Activated naive CD4-positive, alpha-beta T cell treated with anti-CD3 and anti-CD28 coated beads for 36 hours (primary cell): ENCODE results near the gene ATF3. TPM values are rescaled to one million over a fixed set of nuclear protein-coding genes. Genes with fewer than 3 reads are reported as not detected.
A peak's percentile ranks its signal among the peaks of the same experiment; 100 is the strongest.

Experiments
- CTCF ChIA-PET: fragments of 350-600 bp; sonication (Branson Sonifier 250); formaldehyde crosslinking; loops from one replicate; lab custom pipeline; 2021; ENCODE audit warnings: antibody characterized with exemption; lab: Charles Lee
- DNase-seq: peaks from one replicate; pipeline ENCODE4 v3.0.0-alpha.2; 2020
- H3K27ac Mint-ChIP-seq: one replicate; pipeline ENCODE4 v1.8.0; 2021; ENCODE audit warnings: mild to moderate bottlenecking, mixed read lengths
- H3K27me3 Mint-ChIP-seq: one replicate; pipeline ENCODE4 v1.8.0; 2021; ENCODE audit warnings: low read depth, mixed read lengths
- H3K36me3 Mint-ChIP-seq: one replicate; pipeline ENCODE4 v1.8.0; 2021; ENCODE audit warnings: low read depth, mixed read lengths
- H3K4me1 Mint-ChIP-seq: one replicate; pipeline ENCODE4 v1.8.0; 2021; ENCODE audit warnings: low read depth, mixed read lengths
- H3K4me3 Mint-ChIP-seq: one replicate; pipeline ENCODE4 v1.8.0; 2021; ENCODE audit warnings: mild to moderate bottlenecking, moderate library complexity, mixed read lengths
- H3K9me3 Mint-ChIP-seq: one replicate; pipeline ENCODE4 v1.8.0; 2021; ENCODE audit warnings: mixed read lengths
- intact Hi-C: fragments of 100-400 bp; cut with micrococcal nuclease; formaldehyde crosslinking; loops from one replicate; pipeline ENCODE4 v1.15.1; 2023
- total RNA-seq, 2 experiments: library from RNA; stranded (reverse); gene quantifications; one replicate each; pipeline ENCODE4 v1.2.3, GENCODE V29; 2021

Gene ATF3
- total RNA-seq, 2 experiments from 2014 or later: 67.4 to 67.7 TPM

GRCh38 chr1:212623603-212624002 lies 15.0 kb downstream of the ATF3 start:
- no peak for DNase-seq
- Mint-ChIP-seq H3K4me3 (no peak overlapping the region), H3K27me3 (no peaks in the 10 kb centered on the region), H3K4me1 (peaks cover 21% of the 10 kb centered on the region), H3K36me3 (peaks cover 32% of the 10 kb centered on the region), H3K27ac (no peak overlapping the region), H3K9me3 (no peaks in the 10 kb centered on the region)
- intact Hi-C loops: no loop called here
- CTCF ChIA-PET: interaction anchor here (2.2 kb wide), 1 partner anchor 146 kb away, joined by 17 read pairs; no protein-coding TSS in a partner anchor

- DNase-seq: no peak
- intact Hi-C loops: no loop called here
These were observed 16.5 kb downstream of the ATF3 start for GRCh38 chr1:212624976-212625501.

GRCh38 chr1:212625781-212626450 lies 17.4 kb downstream of the ATF3 start:
- Mint-ChIP-seq H3K27me3 (no peaks in the 10 kb centered on the region), H3K36me3 (peaks cover 10% of the 10 kb centered on the region), H3K27ac (no peak overlapping the region), H3K4me3 (no peak overlapping the region), H3K4me1 (peaks cover 13% of the 10 kb centered on the region), H3K9me3 (no peaks in the 10 kb centered on the region)
- no peak for DNase-seq
- intact Hi-C loops: no loop called here
- CTCF ChIA-PET: interaction anchor here (0.7 kb wide), 1 partner anchor 9 kb away, joined by 3 read pairs; no protein-coding TSS in a partner anchor

More at GRCh38 chr1:212624976-212625501, 16.5 kb downstream of the ATF3 start:
- CTCF ChIA-PET: no interaction called here
- Mint-ChIP-seq H3K4me3 (no peak overlapping the region), H3K27ac (no peak overlapping the region), H3K27me3 (no peaks in the 10 kb centered on the region), H3K4me1 (peaks cover 19% of the 10 kb centered on the region), H3K36me3 (peaks cover 17% of the 10 kb centered on the region), H3K9me3 (no peaks in the 10 kb centered on the region)

- DNase-seq: no peak
- no peak overlapping the region for H3K4me3 Mint-ChIP-seq
- H3K4me1 Mint-ChIP-seq: no peaks in the 10 kb centered on the region
- intact Hi-C loops: no loop called here
- H3K27ac Mint-ChIP-seq: no peak overlapping the region
- no peaks in the 10 kb centered on the region for H3K27me3 Mint-ChIP-seq
- CTCF ChIA-PET: interaction anchor here (4.0 kb wide), 1 partner anchor 151 kb away, joined by 24 read pairs; no protein-coding TSS in a partner anchor
- no peaks in the 10 kb centered on the region for H3K36me3 Mint-ChIP-seq
- no peaks in the 10 kb centered on the region for H3K9me3 Mint-ChIP-seq
These were observed 19.5 kb downstream of the ATF3 start for GRCh38 chr1:212628046-212628445.

GRCh38 chr1:212628813-212629415 lies 20.4 kb downstream of the ATF3 start:
- Mint-ChIP-seq H3K27me3 (no peaks in the 10 kb centered on the region), H3K4me3 (no peak overlapping the region), H3K4me1 (no peaks in the 10 kb centered on the region), H3K9me3 (no peaks in the 10 kb centered on the region), H3K27ac (no peak overlapping the region), H3K36me3 (no peaks in the 10 kb centered on the region)
- CTCF ChIA-PET: interaction anchor here (1.2 to 4.0 kb wide), 2 partner anchors 15 to 152 kb away, joined by 4 to 24 read pairs; no protein-coding TSS in a partner anchor
- intact Hi-C loops: no loop called here
- DNase-seq: no peak

GRCh38 chr1:212629450-212630157 lies 21.0 kb downstream of the ATF3 start:
- Mint-ChIP-seq H3K4me1 (peaks cover under 1% of the 10 kb centered on the region), H3K27me3 (no peaks in the 10 kb centered on the region), H3K36me3 (no peaks in the 10 kb centered on the region), H3K27ac (no peak overlapping the region), H3K9me3 (peaks cover 4% of the 10 kb centered on the region), H3K4me3 (no peak overlapping the region)
- CTCF ChIA-PET: interaction anchor here (0.9 to 4.0 kb wide), 9 partner anchors 16 to 173 kb away, joined by 3 to 24 read pairs (median 4); no protein-coding TSS in a partner anchor
- no peak for DNase-seq
- intact Hi-C loops: loop anchor here (1.0 to 2.0 kb wide), 2 partner anchors 33 to 152 kb away; no protein-coding TSS in a partner anchor

- intact Hi-C loops: loop anchor here (1.0 to 2.0 kb wide), 2 partner anchors 34 to 153 kb away; no protein-coding TSS in a partner anchor
- Mint-ChIP-seq H3K36me3 (peaks cover 2% of the 10 kb centered on the region), H3K9me3 (peaks cover 7% of the 10 kb centered on the region), H3K27me3 (no peaks in the 10 kb centered on the region), H3K4me3 (no peak overlapping the region), H3K4me1 (peaks cover 6% of the 10 kb centered on the region), H3K27ac (no peak overlapping the region)
- peak; percentile 79 for DNase-seq
- CTCF ChIA-PET: interaction anchor here (0.6 to 4.0 kb wide), 17 partner anchors 10 to 174 kb away, joined by 3 to 24 read pairs (median 4); no protein-coding TSS in a partner anchor
These were observed 21.8 kb downstream of the ATF3 start for GRCh38 chr1:212630158-212630900.

- H3K36me3 Mint-ChIP-seq: peaks cover 2% of the 10 kb centered on the region
- no peak for DNase-seq
- no peaks in the 10 kb centered on the region for H3K27me3 Mint-ChIP-seq
- CTCF ChIA-PET: interaction anchor here (1.6 kb wide), 2 partner anchors 156 to 176 kb away, joined by 3 to 7 read pairs; no protein-coding TSS in a partner anchor
- H3K9me3 Mint-ChIP-seq: peaks cover 7% of the 10 kb centered on the region
- H3K27ac Mint-ChIP-seq: no peak overlapping the region
- peaks cover 33% of the 10 kb centered on the region for H3K4me1 Mint-ChIP-seq
- intact Hi-C loops: no loop called here
- no peak overlapping the region for H3K4me3 Mint-ChIP-seq
These were observed 24.6 kb downstream of the ATF3 start for GRCh38 chr1:212633161-212633560.

GRCh38 chr1:212634252-212634651 lies 25.7 kb downstream of the ATF3 start:
- intact Hi-C loops: no loop called here
- H3K9me3 Mint-ChIP-seq: peaks cover 7% of the 10 kb centered on the region
- CTCF ChIA-PET: interaction anchor here (0.7 to 1.9 kb wide), 2 partner anchors 15 to 157 kb away, joined by 3 to 8 read pairs; no protein-coding TSS in a partner anchor

GRCh38 chr1:212635141-212635631 lies 26.6 kb downstream of the ATF3 start:
- CTCF ChIA-PET: interaction anchor here (1.2 to 1.9 kb wide), 2 partner anchors 158 to 179 kb away, joined by 4 to 8 read pairs; no protein-coding TSS in a partner anchor
- Mint-ChIP-seq H3K4me3 (no peak overlapping the region), H3K27me3 (no peaks in the 10 kb centered on the region), H3K9me3 (peaks cover 7% of the 10 kb centered on the region), H3K4me1 (peaks cover 34% of the 10 kb centered on the region), H3K27ac (no peak overlapping the region), H3K36me3 (peaks cover 2% of the 10 kb centered on the region)
- no peak for DNase-seq
- intact Hi-C loops: no loop called here

More at GRCh38 chr1:212634252-212634651, 25.7 kb downstream of the ATF3 start:
- Mint-ChIP-seq H3K4me1 (peaks cover 34% of the 10 kb centered on the region), H3K27ac (no peak overlapping the region), H3K27me3 (no peaks in the 10 kb centered on the region), H3K36me3 (peaks cover 2% of the 10 kb centered on the region), H3K4me3 (no peak overlapping the region)
- no peak for DNase-seq

- Mint-ChIP-seq H3K4me1 (peaks cover 34% of the 10 kb centered on the region), H3K27me3 (no peaks in the 10 kb centered on the region), H3K9me3 (peaks cover 7% of the 10 kb centered on the region), H3K4me3 (no peak overlapping the region), H3K27ac (no peak overlapping the region), H3K36me3 (peaks cover 2% of the 10 kb centered on the region)
- no peak for DNase-seq
- CTCF ChIA-PET: no interaction called here
- intact Hi-C loops: no loop called here
These were observed 29.3 kb downstream of the ATF3 start for GRCh38 chr1:212637902-212638301.
